VCaP (cell line): ENCODE measurements around the gene NUCKS1.
A peak's percentile ranks its signal among the peaks of the same experiment; 100 is the strongest.

Source experiments
- H3K27ac ChIP-seq: fragments of 450-650 bp; 2 replicates; pipeline ENCODE4 v1.5.1; 2017
- TF ChIP-seq, protein P1 (sequence below): fragments of 450-650 bp; conservative IDR thresholded peaks from 2 replicates; pipeline ENCODE4 v1.5.1; 2017; ENCODE audit warnings: mild to moderate bottlenecking, moderate library complexity

The NUCKS1 gene

DNA sequence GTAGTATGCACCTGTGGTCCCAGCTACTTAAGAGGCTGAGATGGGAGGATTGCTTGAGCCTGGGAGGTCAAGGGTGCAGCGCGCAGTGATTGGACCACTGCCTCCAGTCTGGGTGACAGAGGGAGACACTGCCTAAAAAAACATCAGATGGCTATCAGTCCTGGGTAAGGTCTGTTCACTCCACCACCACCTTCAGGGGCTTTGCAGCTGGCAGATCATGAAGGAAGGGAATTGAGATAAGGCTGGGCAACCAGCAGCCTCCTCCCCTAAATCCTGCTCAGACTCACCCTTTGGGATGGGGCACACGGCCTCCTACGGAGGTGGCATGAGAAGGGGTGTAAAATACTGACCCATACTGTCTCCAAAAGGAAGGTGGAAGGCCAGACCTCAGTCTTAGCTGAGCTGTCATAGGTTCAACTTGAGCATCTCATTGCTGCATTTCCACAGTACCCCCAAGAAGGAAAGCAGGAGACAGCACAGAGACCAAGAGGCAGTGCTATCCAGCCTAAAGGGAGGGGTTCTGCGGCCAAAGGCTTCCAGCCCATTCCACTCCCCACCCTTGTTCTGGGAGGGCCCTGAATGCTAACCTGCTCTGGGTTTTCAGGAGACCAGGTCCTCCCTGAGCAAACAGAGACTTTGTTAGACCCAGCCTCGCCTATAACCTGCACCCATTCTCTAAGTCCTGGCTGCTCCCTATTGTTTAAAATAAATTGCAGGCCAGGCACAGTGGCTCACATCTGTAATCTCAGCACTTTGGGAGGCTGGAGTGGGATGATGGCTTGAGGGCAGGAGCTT, 83.4 kb downstream of the NUCKS1 start:
- H3K27ac ChIP-seq: peak overlapping the region; percentile 88
- TF ChIP-seq, protein P1, sequence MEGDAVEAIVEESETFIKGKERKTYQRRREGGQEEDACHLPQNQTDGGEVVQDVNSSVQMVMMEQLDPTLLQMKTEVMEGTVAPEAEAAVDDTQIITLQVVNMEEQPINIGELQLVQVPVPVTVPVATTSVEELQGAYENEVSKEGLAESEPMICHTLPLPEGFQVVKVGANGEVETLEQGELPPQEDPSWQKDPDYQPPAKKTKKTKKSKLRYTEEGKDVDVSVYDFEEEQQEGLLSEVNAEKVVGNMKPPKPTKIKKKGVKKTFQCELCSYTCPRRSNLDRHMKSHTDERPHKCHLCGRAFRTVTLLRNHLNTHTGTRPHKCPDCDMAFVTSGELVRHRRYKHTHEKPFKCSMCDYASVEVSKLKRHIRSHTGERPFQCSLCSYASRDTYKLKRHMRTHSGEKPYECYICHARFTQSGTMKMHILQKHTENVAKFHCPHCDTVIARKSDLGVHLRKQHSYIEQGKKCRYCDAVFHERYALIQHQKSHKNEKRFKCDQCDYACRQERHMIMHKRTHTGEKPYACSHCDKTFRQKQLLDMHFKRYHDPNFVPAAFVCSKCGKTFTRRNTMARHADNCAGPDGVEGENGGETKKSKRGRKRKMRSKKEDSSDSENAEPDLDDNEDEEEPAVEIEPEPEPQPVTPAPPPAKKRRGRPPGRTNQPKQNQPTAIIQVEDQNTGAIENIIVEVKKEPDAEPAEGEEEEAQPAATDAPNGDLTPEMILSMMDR: no peak

DNA sequence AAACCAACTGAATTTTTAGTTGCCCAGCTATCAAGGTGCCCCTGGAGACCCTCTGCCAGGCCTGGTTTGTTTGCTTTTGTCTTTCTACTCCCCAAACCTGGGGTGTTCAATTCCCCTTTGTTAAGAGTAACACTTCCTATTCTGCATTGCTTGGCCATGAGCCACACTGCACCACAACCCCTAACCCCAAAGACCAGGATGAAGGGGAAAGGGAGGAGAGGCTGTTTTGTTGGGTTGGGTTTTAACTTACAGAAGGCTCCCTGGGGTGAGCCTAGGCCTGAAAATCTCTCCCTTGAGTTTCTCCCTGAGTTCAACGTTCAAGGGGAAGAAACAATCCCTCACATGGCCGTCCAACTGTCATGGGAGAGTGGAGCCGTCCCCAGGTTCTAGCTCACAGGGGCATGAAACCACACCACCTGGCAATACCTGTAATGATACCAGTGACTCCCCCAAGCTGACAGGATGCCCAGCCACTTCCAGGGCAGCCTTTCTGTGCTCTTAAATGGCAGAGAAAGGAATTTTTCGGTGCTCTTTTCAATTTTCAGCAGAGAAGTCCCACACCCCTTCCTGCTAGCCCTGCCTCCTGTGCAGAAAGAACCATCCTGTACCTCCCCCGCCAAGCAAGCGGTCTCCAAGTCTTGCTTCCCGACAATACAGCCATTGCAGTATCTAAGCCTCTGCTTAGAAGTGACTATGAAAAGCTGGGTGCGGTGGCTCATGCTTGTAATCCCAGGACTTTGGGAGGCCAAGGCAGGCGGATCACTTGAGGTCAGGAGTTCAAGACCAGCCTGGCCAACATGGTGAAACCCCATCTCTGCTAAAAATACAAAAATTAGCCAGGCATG, 84.6 kb downstream of the NUCKS1 start:
- TF ChIP-seq, protein P1: no peak
- H3K27ac ChIP-seq: peak overlapping the region; percentile 88

DNA sequence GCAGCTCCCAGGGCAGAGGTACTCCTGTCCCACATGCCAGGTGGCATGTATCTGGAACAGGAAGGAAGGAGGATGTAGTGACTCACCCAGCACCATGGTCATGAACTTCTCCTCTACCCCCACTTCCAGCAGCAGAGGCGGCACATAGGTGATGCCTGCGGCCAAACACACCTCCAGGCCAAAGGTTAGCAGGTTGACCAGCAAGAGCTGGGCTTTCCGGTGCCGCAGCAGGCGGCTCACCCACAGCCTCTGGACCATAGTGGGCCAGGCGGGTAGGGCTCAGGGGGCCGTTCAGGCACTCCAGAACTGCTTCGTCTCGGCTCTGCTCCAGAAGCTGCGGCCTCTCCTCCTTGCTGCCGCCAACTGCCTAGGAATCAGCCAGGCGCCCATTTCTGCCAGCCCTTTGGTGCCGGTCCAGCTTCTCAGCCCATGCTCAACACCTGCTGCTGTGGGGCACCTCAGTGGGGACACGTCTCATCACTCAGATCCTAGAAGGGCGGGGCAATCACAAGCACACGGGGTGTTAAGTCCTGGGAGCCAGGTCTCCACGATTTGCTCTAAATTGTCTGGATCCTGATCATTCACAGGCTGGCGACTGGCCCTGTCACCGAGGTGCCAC, 85.5 kb downstream of the NUCKS1 start:
- H3K27ac ChIP-seq: peak overlapping the region; percentile 88
- TF ChIP-seq, protein P1: no peak

DNA sequence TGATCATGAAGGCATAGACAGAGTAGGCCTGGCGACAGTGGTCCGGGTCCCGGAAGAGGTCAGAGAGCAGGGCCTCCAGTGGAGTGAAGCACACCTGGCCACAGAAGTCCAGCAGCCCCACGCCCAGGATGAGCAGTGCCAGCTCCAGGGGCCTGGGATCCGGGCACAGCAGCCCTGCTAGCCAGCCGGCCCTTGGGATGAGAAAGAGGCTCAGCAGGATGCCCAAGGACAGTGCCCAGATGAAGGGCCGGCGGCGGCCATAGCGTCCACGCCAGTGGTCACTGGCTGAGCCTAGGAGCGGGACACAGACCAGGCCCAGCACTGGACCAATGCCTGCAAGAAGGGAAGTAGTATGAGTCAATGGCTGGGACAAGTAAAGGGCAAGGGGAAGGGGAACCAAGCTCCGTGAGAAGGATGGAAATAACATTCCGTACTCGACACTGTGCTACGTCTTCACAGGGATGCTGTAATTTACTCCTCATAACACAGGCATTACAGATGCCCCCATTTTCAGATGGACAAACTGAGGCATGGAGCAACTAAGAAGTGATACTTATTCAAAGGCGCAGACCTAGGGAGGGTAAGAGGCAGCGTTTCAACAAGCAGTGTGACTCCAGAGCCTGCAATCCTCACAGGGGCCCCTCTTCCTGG, 86.6 kb downstream of the NUCKS1 start:
- peak overlapping the region; percentile 88 for H3K27ac ChIP-seq
- TF ChIP-seq, protein P1: no peak
